H1 (cell line): Measurements from ENCODE around the gene MRPS6. TPM values are rescaled to one million over a fixed set of nuclear protein-coding genes. Genes with fewer than 3 reads are reported as not detected.
A peak's percentile ranks its signal among the peaks of the same experiment; 100 is the strongest.

ENCODE experiments used
- CTCF ChIA-PET: fragments of 300-600 bp; sonication (Branson Sonifier 250); formaldehyde crosslinking; loops from one replicate; lab custom pipeline; 2021; ENCODE audit not compliant: partially characterized antibody; lab: Charles Lee
- POLR2A ChIA-PET: fragments of 300-600 bp; sonication (Branson Sonifier 250); formaldehyde crosslinking; loops from one replicate; lab custom pipeline; 2021; ENCODE audit warnings: inconsistent platforms; ENCODE audit not compliant: partially characterized antibody; lab: Charles Lee
- DNase-seq, 2 experiments: peaks; one replicate each; pipeline versions ENCODE4 v3.0.0 to v3.0.0-alpha.2; 2010 to 2022; ENCODE audit warnings: low spot score in 2 of 2, low read depth in 1 of 2, mixed read lengths in 1 of 2
- FAIRE-seq: peaks from 2 replicates; lab custom pipeline; 2011; peaks lifted over from hg19 to GRCh38; lab: Jason Lieb, UNC
- H2AFZ ChIP-seq: 2 replicates; pipeline ENCODE4 v1.8.1; 2012; ENCODE audit warnings: low read length, inconsistent platforms
- H2AK5ac ChIP-seq: 2 replicates; pipeline ENCODE4 v1.6.1; 2013; ENCODE audit warnings: low read depth, low read length
- H2BK120ac ChIP-seq: replicated peaks from 2 replicates; pipeline ENCODE3; 2013; ENCODE audit warnings: low read depth, low read length, inconsistent platforms
- H2BK12ac ChIP-seq: 2 replicates; pipeline ENCODE4 v1.6.1; 2013; ENCODE audit warnings: low read depth, low read length
- H2BK15ac ChIP-seq: 2 replicates; pipeline ENCODE4 v1.6.1; 2013; ENCODE audit warnings: low read length
- H2BK20ac ChIP-seq: 2 replicates; pipeline ENCODE4 v1.6.1; 2013; ENCODE audit warnings: low read length
- H2BK5ac ChIP-seq: 2 replicates; pipeline ENCODE4 v1.6.1; 2013; ENCODE audit warnings: low read depth, low read length
- H3K14ac ChIP-seq: 2 replicates; pipeline ENCODE4 v1.6.1; 2013; ENCODE audit warnings: inconsistent platforms; ENCODE audit not compliant: insufficient read length
- H3K18ac ChIP-seq: 2 replicates; pipeline ENCODE4 v1.6.1; 2013; ENCODE audit warnings: low read length; ENCODE audit errors: extremely low read depth
- H3K23ac ChIP-seq: 2 replicates; pipeline ENCODE4 v1.6.1; 2013; ENCODE audit warnings: inconsistent platforms; ENCODE audit not compliant: insufficient read length
- H3K23me2 ChIP-seq: 2 replicates; pipeline ENCODE4 v1.6.1; 2013; ENCODE audit warnings: low read depth, low read length
- H3K27ac ChIP-seq: 2 replicates; pipeline ENCODE4 v1.6.1; 2011; ENCODE audit warnings: low read depth, low read length, inconsistent platforms
- H3K27me3 ChIP-seq, 4 experiments: replicated peaks in 1 of 4; 1 replicate in 1 of 4; 2 replicates in 3 of 4; pipeline versions ENCODE4 v1.6.1 to v1.8.1; 2011 to 2013; ENCODE audit warnings: low read length in 3 of 4, mild to moderate bottlenecking in 3 of 4, inconsistent platforms in 2 of 4, mixed read lengths in 2 of 4, moderate library complexity in 1 of 4; ENCODE audit not compliant: control insufficient read depth in 3 of 4, insufficient read depth in 3 of 4; ENCODE audit errors: extremely low read depth in 1 of 4
- H3K36me3 ChIP-seq, 4 experiments: 2 replicates each; pipeline versions ENCODE4 v1.6.1 to v1.8.1; 2011 to 2013; ENCODE audit warnings: mild to moderate bottlenecking in 4 of 4, low read length in 3 of 4, moderate library complexity in 2 of 4, control low read depth in 1 of 4, inconsistent platforms in 1 of 4; ENCODE audit not compliant: insufficient read depth in 4 of 4, control insufficient read depth in 2 of 4
- H3K4ac ChIP-seq: replicated peaks from 2 replicates; pipeline ENCODE3; 2013; ENCODE audit warnings: low read length, low read depth, mixed read lengths, inconsistent platforms; ENCODE audit not compliant: insufficient read length
- H3K4me1 ChIP-seq, 4 experiments: replicated peaks in 1 of 4; 1 replicate in 1 of 4; 2 replicates in 3 of 4; pipeline versions ENCODE4 v1.6.1 to v1.8.1; 2011 to 2013; ENCODE audit warnings: low read length in 3 of 4, inconsistent platforms in 2 of 4, mixed read lengths in 1 of 4; ENCODE audit not compliant: insufficient read depth in 4 of 4, control insufficient read depth in 3 of 4
- H3K4me2 ChIP-seq, 2 experiments: 2 replicates each; pipeline versions ENCODE4 v1.6.1 to v1.8.1; 2011 to 2013; ENCODE audit warnings: low read depth in 2 of 2, low read length in 2 of 2, control low read depth in 1 of 2, inconsistent platforms in 1 of 2, mild to moderate bottlenecking in 1 of 2; ENCODE audit not compliant: insufficient read depth in 1 of 2
- H3K4me3 ChIP-seq, 4 experiments: fragments of 200-600, 300-600 bp in 1 of 4; sonication (generic), shearing (Covaris generic), sonication (Bioruptor Twin) in 1 of 4; 2 replicates each; pipeline versions ENCODE4 v1.5.1 to v1.8.1; 2011 to 2016; ENCODE audit warnings: low read length in 4 of 4, low read depth in 3 of 4, control low read depth in 2 of 4, inconsistent platforms in 2 of 4, mild to moderate bottlenecking in 2 of 4, mixed read lengths in 1 of 4, moderate library complexity in 1 of 4; ENCODE audit not compliant: insufficient read depth in 2 of 4; ENCODE audit errors: extremely low read depth in 1 of 4
- H3K56ac ChIP-seq: replicated peaks from 2 replicates; pipeline ENCODE3; 2013; ENCODE audit warnings: low read depth, mild to moderate bottlenecking, mixed read lengths, low read length, inconsistent platforms; ENCODE audit not compliant: insufficient read length
- H3K79me1 ChIP-seq: 2 replicates; pipeline ENCODE4 v1.6.1; 2013; ENCODE audit warnings: low read depth, low read length, control low read depth
- H3K79me2 ChIP-seq, 2 experiments: 2 replicates each; pipeline versions ENCODE4 v1.6.1 to v1.8.1; 2012 to 2013; ENCODE audit warnings: low read length in 2 of 2, mild to moderate bottlenecking in 2 of 2, inconsistent platforms in 1 of 2; ENCODE audit not compliant: insufficient read depth in 2 of 2, control insufficient read depth in 1 of 2
- H3K9ac ChIP-seq, 4 experiments: replicated peaks in 1 of 4; 1 replicate in 1 of 4; 2 replicates in 3 of 4; pipeline versions ENCODE4 v1.6.1 to v1.8.1; 2011 to 2013; ENCODE audit warnings: low read depth in 3 of 4, low read length in 3 of 4, control low read depth in 2 of 4, mild to moderate bottlenecking in 2 of 4, moderate library complexity in 2 of 4, inconsistent platforms in 1 of 4; ENCODE audit errors: extremely low read depth in 1 of 4
- H3K9me3 ChIP-seq, 2 experiments: 2 replicates each; pipeline versions ENCODE4 v1.6.1 to v1.8.1; 2012 to 2013; ENCODE audit warnings: mild to moderate bottlenecking in 2 of 2, moderate library complexity in 2 of 2, control low read depth in 1 of 2, inconsistent platforms in 1 of 2, low read depth in 1 of 2, low read length in 1 of 2, mixed read lengths in 1 of 2; ENCODE audit not compliant: insufficient read depth in 2 of 2
- H4K20me1 ChIP-seq, 2 experiments: replicated peaks in 1 of 2; 2 replicates each; pipeline versions ENCODE3 to v1.8.1; 2011 to 2013; ENCODE audit warnings: inconsistent platforms in 2 of 2, low read length in 2 of 2, mild to moderate bottlenecking in 1 of 2; ENCODE audit not compliant: insufficient read depth in 2 of 2, control insufficient read depth in 1 of 2
- H4K5ac ChIP-seq: 2 replicates; pipeline ENCODE4 v1.6.1; 2013; ENCODE audit warnings: low read length, low read depth, mixed read lengths, inconsistent platforms; ENCODE audit not compliant: insufficient read length
- H4K8ac ChIP-seq: 2 replicates; pipeline ENCODE4 v1.8.0; 2013; ENCODE audit warnings: mild to moderate bottlenecking, moderate library complexity, low read length, inconsistent platforms; ENCODE audit not compliant: insufficient read depth; ENCODE audit errors: extremely low read depth
- H4K91ac ChIP-seq: replicated peaks from 2 replicates; pipeline ENCODE3; 2013; ENCODE audit warnings: low read length, mixed read lengths, inconsistent platforms; ENCODE audit not compliant: insufficient read length
- CTCF ChIP-seq, 3 experiments: IDR thresholded peaks; 1 replicate in 2 of 3; 2 replicates in 1 of 3; pipeline versions ENCODE4 v1.5.1 to v1.6.1; 2011; ENCODE audit warnings: low read length in 3 of 3, mild to moderate bottlenecking in 3 of 3, inconsistent platforms in 2 of 3, low read depth in 1 of 3, moderate library complexity in 1 of 3; ENCODE audit not compliant: insufficient read depth in 1 of 3; ENCODE audit errors: control extremely low read depth in 1 of 3
- WGBS, 2 experiments: shearing (Covaris generic) in 1 of 2; methylation state at CpG; one replicate each; pipeline versions ENCODE4 v1.1.6 to v1.1.7; 2013 to 2015; ENCODE audit warnings: low lambda C conversion rate in 2 of 2, mixed read lengths in 2 of 2, inconsistent platforms in 1 of 2, low coverage in 1 of 2, missing lambda C conversion rate in 1 of 2; ENCODE audit not compliant: insufficient replicate concordance in 2 of 2, insufficient coverage in 1 of 2, insufficient read length in 1 of 2; ENCODE audit errors: extremely low coverage in 1 of 2, missing lambda C conversion rate in 1 of 2; 5-methylcytosine and 5-hydroxymethylcytosine counted together
- polyA plus RNA-seq, 7 experiments: library from polyadenylated mRNA; depleted of rRNA in 3 of 7; stranded (reverse) in 5 of 7; unstranded in 2 of 7; fragments of >200 nt in 5 of 7; fragments of 200-250 nt in 2 of 7; gene quantifications; 1 replicate in 5 of 7; 2 replicates in 1 of 7; 4 replicates in 1 of 7; pipeline versions ENCODE4 v1.2.1 to v1.2.3, GENCODE V29; 2011 to 2013; ENCODE audit warnings: missing spikeins in 2 of 7, mixed read lengths in 2 of 7
- total RNA-seq: library from RNA; stranded (reverse); fragmentation: NEBNext Ultra II Directional; extraction: Animal tissue kit (Norgen Biotek cat#: 25700); gene quantifications from 2 replicates; pipeline ENCODE4 v1.2.1, GENCODE V29; 2021

The MRPS6 gene
- total and polyA plus RNA-seq, 2 of the 8 experiments (the other 6 are each of a cell fraction or from before 2014, with no cell fraction given): 62.7 to 156 TPM

- no peak overlapping the region for H4K5ac ChIP-seq
- WGBS, 2 experiments: 16% methylated on average over 9 of the region's 9 CpGs; no CpG with 5 or more reads in 1 of the 2 experiments
- H3K79me2 ChIP-seq: no peaks in the 10 kb centered on the region
- H4K20me1 ChIP-seq: no peaks in the 10 kb centered on the region
- no peak overlapping the region for H3K56ac ChIP-seq
- no peaks in the 10 kb centered on the region for H3K9me3 ChIP-seq
- FAIRE-seq (no peak), DNase-seq (no peak)
- H3K4me2 ChIP-seq: peak overlapping the region; percentile 67 to 73
- peak overlapping the region in 2 of 4 experiments; percentile 7 to 44; a peak in 4 of 8 replicates for H3K4me3 ChIP-seq
- no peak overlapping the region for H3K9ac ChIP-seq
- H3K23me2 ChIP-seq: 0 out of 2 replicates have a peak, but pooled peaks cover 2% of the 10 kb centered on the region
- peaks cover 2 to 18% (median 7%) of the 10 kb centered on the region in 4 experiments; a peak in 5 of 7 replicates for H3K27me3 ChIP-seq
- no peak overlapping the region for H2BK12ac ChIP-seq
- ChIA-PET CTCF (interaction anchor here (0.6 to 2.2 kb wide), 4 partner anchors 18 to 64 kb away, joined by 3 to 4 read pairs (median 4); no protein-coding TSS in a partner anchor), POLR2A (interaction anchor here (1.4 kb wide), 1 partner anchor 11 kb away, joined by 3 read pairs; no protein-coding TSS in a partner anchor)
- H3K4ac ChIP-seq: no peak overlapping the region
- no peak overlapping the region for H2AFZ ChIP-seq
- no peak overlapping the region for H2BK20ac ChIP-seq
- no peak overlapping the region for H3K27ac ChIP-seq
- H3K14ac ChIP-seq: no peak overlapping the region
- H3K36me3 ChIP-seq: no peaks in the 10 kb centered on the region
- H3K18ac ChIP-seq: no peak overlapping the region
- no peak overlapping the region for H2BK5ac ChIP-seq
- H3K4me1 ChIP-seq: peaks cover 4 to 22% (median 15%) of the 10 kb centered on the region in 4 experiments; a peak in 6 of 7 replicates
- H3K79me1 ChIP-seq: no peaks in the 10 kb centered on the region
- H2BK120ac ChIP-seq: no peak overlapping the region
- no peak overlapping the region for H2AK5ac ChIP-seq
- no peak overlapping the region for H4K91ac ChIP-seq
- no peak overlapping the region for H3K23ac ChIP-seq
- no peak overlapping the region for H4K8ac ChIP-seq
- H2BK15ac ChIP-seq: no peak overlapping the region
- TF ChIP-seq CTCF (IDR thresholded peaks at IDR 0.05; ENCODE audit: control extremely low read depth in 1 of 3, insufficient read depth in 1 of 3, low read depth in 1 of 3, low read length in 3 of 3): no peak
These were observed 106.0 kb downstream of the MRPS6 start for GRCh38 chr21:34179204-34179935.
